HG03558 (cell line): ENCODE data around the gene CDX2.

ENCODE experiments used
- ATAC-seq: cut with Tn5 transposase; IDR thresholded peaks from one replicate; pipeline ENCODE4 v1.9.1; 2021; ENCODE audit warnings: moderate number of reproducible peaks; ENCODE audit not compliant: unreplicated experiment; ENCODE audit errors: extremely low read depth

The CDX2 gene

GRCh38 chr13:27933580-27934328 lies 35.4 kb downstream of the CDX2 start:
- no peak for ATAC-seq

DNA sequence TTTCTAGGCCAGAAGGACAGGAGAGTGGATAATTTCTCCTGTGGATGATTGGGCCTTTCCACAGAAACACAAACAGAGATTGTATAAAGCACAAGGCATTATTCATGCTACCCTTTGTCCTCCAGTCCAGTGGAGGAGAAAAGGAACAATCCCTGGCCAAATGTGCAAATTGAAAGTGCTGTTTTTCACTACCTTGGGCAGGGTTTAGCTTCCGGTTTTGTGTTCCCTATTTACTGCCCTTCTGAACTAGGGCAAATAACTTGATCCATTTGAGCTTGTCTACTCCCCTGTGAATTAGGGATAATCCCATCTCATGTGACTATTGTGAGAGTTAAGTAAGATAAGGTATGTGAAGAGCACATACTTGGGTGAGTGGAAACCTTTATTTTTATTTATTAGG lies 36.0 kb downstream of the CDX2 start:
- ATAC-seq = no peak

- no peak for ATAC-seq
These were observed 39.2 kb downstream of the CDX2 start for GRCh38 chr13:27929868-27930267.

GRCh38 chr13:27928805-27929753 lies 40.0 kb downstream of the CDX2 start:
- no peak for ATAC-seq

DNA sequence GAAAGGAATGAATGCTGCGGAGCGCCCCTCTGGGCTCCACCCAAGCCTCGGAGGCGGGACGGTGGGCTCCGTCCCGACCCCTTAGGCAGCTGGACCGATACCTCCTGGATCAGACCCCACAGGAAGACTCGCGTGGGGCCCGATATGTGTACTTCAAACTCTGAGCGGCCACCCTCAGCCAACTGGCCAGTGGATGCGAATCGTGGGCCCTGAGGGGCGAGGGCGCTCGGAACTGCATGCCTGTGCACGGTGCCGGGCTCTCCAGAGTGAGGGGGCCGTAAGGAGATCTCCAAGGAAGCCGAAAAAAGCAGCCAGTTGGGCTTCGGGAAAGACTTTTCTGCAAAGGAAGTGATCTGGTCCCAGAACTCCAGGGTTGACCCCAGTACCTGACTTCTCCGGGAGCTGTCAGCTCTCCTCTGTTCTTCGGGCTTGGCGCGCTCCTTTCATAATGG lies 40.7 kb downstream of the CDX2 start:
- ATAC-seq = no peak

DNA sequence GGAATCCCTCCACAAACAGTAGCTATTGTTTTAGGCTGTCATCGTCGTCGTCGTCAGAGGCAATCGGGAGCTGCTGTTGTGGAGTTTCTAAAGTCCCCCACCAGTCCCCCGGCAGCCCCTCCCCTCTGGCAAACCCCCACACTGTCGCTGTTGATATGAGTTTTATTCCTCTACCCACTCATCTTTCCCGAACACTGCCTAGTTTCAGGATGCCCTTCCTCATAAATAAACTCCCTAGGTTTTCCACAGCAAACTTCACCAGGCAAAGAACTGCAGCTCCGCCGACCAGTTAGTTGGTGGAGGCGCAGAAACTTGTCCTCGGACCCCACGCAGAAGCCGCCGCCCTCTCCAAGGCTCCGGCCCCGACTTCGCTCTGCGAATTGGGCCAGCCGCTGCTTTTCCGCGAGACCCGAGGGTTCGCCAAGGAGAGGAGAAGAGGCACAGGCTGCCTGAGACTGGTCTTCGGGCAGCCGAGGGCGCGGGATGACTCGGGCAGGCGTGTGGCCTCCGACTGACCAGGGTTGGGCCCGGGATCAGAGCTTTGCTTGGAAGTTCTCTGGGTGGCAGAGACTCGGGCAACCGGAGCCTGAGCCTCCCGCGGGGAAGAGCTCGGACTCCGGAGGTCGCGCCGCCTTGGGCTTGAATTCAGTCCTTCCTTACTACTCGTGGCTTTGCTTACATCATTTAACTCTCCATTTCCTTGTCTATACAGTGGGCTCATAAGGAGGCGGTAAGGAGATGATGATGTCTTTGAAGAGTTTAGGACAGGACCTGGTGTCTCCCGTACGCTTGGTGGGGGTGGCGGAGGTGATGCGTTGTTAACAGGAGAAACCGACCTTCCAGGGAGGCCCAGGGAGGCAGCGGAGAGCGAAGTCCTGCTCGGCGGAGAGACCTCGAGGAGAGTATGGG lies 41.4 kb downstream of the CDX2 start:
- no peak for ATAC-seq

GRCh38 chr13:27926644-27927434 lies 42.3 kb downstream of the CDX2 start:
- no peak for ATAC-seq

GRCh38 chr13:27925220-27925991 lies 43.7 kb downstream of the CDX2 start:
- ATAC-seq = no peak

- ATAC-seq = no peak
These were observed 44.5 kb downstream of the CDX2 start for GRCh38 chr13:27924529-27925141.

- ATAC-seq = no peak
These were observed 45.2 kb downstream of the CDX2 start for GRCh38 chr13:27923794-27924528.

DNA sequence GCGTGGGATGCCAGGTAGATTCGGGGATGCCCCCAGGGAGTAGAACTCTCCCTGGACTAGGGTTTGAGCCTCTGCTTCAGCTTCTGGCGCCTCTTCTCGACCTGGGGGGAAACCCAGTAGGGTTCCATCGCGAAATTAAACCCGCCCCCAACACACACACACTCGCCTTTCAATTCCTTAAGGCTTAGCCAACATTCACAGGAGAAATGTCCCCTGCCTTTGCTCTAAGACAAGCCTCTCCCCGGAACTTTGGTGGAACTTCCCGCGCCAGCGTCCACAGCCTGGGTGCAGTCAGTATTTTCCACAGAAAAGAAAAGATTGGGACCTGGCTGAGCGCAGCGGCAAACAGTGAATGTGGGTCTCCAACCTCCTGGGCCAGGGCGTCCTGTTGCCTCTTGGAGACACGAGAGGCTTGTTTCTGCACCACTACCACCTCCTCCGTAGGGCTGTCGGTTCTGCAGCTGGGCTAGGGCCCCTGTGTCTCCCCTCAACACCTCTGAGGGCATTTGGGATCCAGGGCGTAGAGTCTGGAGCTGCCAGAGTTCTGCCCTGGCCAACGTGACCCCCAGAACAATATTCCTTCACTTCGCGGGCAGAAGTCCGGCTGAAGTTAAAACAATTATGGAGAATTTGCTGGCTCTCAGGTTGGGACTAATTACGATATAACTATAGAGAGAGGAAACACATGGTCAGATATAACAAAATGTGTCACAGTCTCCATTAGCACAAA lies 46.1 kb downstream of the CDX2 start:
- no peak for ATAC-seq

- ATAC-seq = no peak
These were observed 46.9 kb downstream of the CDX2 start for GRCh38 chr13:27921961-27922882.

DNA sequence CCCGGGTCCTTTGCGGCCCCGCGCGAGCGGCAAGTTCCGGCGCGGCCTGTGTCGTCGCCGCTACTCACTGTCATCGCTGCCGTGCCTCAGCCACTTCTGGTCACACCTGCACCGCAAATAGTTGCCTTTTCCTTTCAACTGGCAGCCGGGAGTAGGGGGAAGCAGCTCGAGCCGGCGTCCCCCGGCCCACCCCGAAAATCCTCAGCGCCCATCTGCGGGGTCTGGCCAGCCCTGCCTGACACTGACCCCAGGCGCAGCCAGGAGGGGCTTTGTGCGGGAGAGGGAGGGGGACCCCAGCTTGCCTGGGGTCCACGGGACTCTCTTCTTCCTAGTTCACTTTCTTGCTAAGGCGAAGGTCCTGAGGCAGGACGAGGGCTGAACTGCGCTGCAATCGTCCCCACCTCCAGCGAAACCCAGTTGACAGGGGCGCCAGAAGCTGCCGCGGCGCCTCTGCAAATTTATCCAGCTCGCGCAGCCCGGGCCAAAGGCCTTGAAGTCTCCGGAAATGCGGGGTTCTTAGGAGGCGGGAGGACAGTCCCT lies 47.6 kb downstream of the CDX2 start:
- ATAC-seq = no peak

GRCh38 chr13:27920677-27921420 lies 48.3 kb downstream of the CDX2 start:
- ATAC-seq = no peak
